Parathyroid adenoma (tissue), 2 donors: Measurements from ENCODE around the gene CRYGB.

ENCODE experiments used
- H2AFZ ChIP-seq: fragments of 300-600 bp; sonication (generic); one replicate; pipeline ENCODE4 v1.7.0; 2017; ENCODE audit warnings: antibody characterized with exemption, mild to moderate bottlenecking
- H3K27ac ChIP-seq: fragments of 300-600 bp; sonication (generic); one replicate; pipeline ENCODE4 v1.7.0; 2017
- H3K27me3 ChIP-seq: fragments of 300-600 bp; sonication (generic); one replicate; pipeline ENCODE4 v1.7.0; 2017; ENCODE audit warnings: low read length; ENCODE audit not compliant: control insufficient read depth, insufficient read depth
- H3K36me3 ChIP-seq: fragments of 300-600 bp; sonication (generic); one replicate; pipeline ENCODE4 v1.7.0; 2017; ENCODE audit warnings: low read length; ENCODE audit not compliant: control insufficient read depth, insufficient read depth
- H3K4me1 ChIP-seq: fragments of 300-600 bp; sonication (generic); one replicate; pipeline ENCODE4 v1.7.0; 2017; ENCODE audit warnings: control low read depth
- H3K4me2 ChIP-seq: fragments of 300-600 bp; sonication (generic); one replicate; pipeline ENCODE4 v1.7.0; 2017; ENCODE audit warnings: low read length
- H3K4me3 ChIP-seq: fragments of 300-600 bp; sonication (generic); one replicate; pipeline ENCODE4 v1.7.0; 2017; ENCODE audit warnings: low read depth, low read length
- H3K79me2 ChIP-seq: fragments of 300-600 bp; sonication (generic); one replicate; pipeline ENCODE4 v1.7.0; 2017; ENCODE audit warnings: control low read depth
- H3K9ac ChIP-seq: fragments of 300-600 bp; sonication (generic); one replicate; pipeline ENCODE4 v1.7.0; 2017; ENCODE audit warnings: mild to moderate bottlenecking
- H3K9me3 ChIP-seq: fragments of 300-600 bp; sonication (generic); one replicate; pipeline ENCODE4 v1.7.0; 2017; ENCODE audit warnings: low read length; ENCODE audit not compliant: control insufficient read depth
- TF ChIP-seq, protein P1 (sequence below): fragments of 300-600 bp; sonication (generic); IDR thresholded peaks from one replicate; pipeline ENCODE4 v1.7.0; 2017; ENCODE audit warnings: antibody characterized with exemption, mild to moderate bottlenecking
- donor health status: primary hyperparathyroidism.

Gene CRYGB

DNA sequence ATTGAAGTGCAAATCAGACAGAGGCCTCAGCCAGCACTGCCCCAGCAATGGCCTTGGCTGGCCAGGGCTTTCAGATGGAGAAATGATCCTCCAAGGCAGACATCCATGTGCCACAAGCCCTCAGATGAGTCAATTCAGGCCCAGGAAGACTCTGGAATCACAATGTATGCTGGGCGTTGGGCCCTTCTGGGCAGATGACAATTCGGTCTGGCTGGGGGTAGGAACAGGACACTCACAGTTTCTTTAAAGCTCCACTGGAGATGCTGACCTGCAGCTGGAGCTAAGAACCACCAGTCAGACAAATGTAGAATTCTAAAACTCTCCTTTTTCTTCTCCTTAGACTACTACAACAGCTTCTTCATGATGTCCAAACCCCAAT lies 9.3 kb downstream of the CRYGB start:
- no peaks in the 10 kb centered on the region for H3K27me3 ChIP-seq

DNA sequence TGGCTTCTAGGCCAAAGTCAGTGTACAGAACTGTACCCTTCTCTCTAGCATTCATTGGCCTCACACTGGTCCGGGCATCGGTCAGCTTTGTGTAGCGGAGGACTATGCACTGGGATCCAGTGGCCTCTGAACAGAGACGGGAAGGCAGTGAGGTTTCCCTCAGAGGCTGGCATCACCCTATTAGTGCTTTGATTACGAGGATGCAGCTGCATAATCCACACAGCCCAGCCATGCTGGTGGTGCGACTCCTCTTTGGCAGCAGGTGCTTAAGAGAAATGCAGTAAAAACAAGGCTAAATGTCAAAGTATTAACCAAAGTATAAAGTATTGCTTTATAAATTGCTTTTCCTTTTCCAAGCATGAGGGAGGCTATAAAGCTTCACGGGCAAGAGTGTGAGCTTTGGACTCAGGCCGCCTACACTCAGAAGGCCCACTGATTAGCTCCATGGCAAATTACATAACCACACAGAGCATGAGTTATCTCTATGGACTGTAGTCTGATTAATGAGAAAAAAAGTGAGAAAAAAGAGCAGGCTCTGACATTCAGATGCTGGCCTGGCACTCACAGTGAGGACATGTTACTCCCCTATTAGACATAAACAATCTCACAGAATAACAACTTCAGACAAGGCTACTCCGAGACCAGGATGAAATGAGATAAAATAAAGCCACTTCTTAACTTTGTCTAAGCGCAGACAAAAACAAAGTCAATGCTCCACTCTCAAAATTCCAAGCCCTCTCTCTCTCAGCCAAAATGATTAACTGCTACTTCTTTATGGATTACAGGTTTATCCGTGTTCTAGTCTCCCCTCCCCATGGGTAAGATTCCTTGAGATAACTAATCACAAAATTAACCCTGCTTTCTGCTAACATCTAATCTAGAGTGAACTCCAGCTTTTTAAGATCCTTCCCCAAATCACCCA lies 9.9 kb downstream of the CRYGB start:
- TF ChIP-seq, protein P1, sequence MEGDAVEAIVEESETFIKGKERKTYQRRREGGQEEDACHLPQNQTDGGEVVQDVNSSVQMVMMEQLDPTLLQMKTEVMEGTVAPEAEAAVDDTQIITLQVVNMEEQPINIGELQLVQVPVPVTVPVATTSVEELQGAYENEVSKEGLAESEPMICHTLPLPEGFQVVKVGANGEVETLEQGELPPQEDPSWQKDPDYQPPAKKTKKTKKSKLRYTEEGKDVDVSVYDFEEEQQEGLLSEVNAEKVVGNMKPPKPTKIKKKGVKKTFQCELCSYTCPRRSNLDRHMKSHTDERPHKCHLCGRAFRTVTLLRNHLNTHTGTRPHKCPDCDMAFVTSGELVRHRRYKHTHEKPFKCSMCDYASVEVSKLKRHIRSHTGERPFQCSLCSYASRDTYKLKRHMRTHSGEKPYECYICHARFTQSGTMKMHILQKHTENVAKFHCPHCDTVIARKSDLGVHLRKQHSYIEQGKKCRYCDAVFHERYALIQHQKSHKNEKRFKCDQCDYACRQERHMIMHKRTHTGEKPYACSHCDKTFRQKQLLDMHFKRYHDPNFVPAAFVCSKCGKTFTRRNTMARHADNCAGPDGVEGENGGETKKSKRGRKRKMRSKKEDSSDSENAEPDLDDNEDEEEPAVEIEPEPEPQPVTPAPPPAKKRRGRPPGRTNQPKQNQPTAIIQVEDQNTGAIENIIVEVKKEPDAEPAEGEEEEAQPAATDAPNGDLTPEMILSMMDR = no peak
- Histone ChIP-seq H3K4me3 (no peak overlapping the region), H3K36me3 (no peaks in the 10 kb centered on the region), H3K9me3 (no peaks in the 10 kb centered on the region), H3K9ac (no peak overlapping the region), H3K79me2 (no peaks in the 10 kb centered on the region), H3K4me1 (no peaks in the 10 kb centered on the region), H3K27ac (no peak overlapping the region), H3K4me2 (no peak overlapping the region), H3K27me3 (no peaks in the 10 kb centered on the region), H2AFZ (no peak overlapping the region)

More for the DNA sequence above, 9.3 kb downstream of the CRYGB start:
- H3K79me2 ChIP-seq = no peaks in the 10 kb centered on the region
- no peaks in the 10 kb centered on the region for H3K4me1 ChIP-seq
- no peak overlapping the region for H3K4me2 ChIP-seq
- no peak overlapping the region for H3K9ac ChIP-seq
- H3K4me3 ChIP-seq = no peak overlapping the region
- H3K36me3 ChIP-seq = no peaks in the 10 kb centered on the region
- H2AFZ ChIP-seq = no peak overlapping the region
- no peaks in the 10 kb centered on the region for H3K9me3 ChIP-seq
- TF ChIP-seq, protein P1 = no peak
- no peak overlapping the region for H3K27ac ChIP-seq

DNA sequence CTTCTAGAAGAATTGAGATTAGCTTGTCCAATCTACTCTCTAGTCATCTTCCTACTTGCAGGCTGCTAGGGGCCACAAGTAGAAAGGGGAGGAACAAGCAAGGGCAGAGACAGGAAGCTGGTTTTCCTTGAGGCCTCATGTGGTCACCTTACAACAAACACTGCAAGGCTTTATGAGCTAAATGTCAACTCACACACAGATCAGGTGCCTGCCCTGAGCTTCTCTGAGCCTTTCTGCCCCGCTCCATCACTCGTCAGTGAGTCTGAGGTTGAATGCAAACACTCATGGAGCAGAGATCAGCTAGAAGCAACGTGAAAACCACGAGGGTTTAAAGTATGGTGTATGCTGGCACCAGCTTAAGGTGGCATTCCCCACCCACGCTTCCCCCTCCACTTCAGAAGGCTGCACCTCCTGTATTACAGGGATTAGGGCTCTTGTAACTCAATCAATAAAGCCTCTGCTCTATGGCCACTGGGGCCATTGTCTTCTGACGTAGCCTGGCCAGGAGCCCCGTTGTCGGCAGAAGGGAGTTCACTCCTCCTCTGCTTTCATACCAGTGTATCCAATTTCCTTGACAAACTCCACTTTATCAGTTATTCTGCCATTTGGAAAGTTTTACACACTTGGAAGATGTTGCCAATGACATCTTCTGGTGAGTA lies 10.9 kb downstream of the CRYGB start:
- H3K9ac ChIP-seq = no peak overlapping the region
- no peak overlapping the region for H3K4me2 ChIP-seq
- no peak overlapping the region for H3K27ac ChIP-seq
- H3K27me3 ChIP-seq = no peaks in the 10 kb centered on the region
- no peak overlapping the region for H2AFZ ChIP-seq
- H3K36me3 ChIP-seq = no peaks in the 10 kb centered on the region
- H3K4me1 ChIP-seq = no peaks in the 10 kb centered on the region
- H3K9me3 ChIP-seq = no peaks in the 10 kb centered on the region
- TF ChIP-seq, protein P1 = no peak
- no peaks in the 10 kb centered on the region for H3K79me2 ChIP-seq
- no peak overlapping the region for H3K4me3 ChIP-seq

DNA sequence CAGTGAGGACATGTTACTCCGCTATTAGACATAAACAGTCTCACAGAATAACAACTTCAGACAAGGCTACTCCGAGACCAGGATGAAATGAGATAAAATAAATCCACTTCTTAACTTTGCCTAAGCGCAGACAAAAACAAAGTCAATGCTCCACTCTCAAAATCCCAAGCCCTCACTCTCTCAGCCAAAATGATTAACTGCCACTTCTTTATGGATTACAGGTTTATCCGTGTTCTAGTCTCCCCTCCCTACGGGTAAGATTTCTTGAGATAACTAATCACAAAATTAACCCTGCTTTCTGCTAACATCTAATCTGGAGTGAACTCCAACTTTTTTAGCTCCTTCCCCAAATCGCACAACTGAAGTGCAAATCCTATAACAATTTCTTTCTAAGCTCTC lies 15.2 kb downstream of the CRYGB start:
- Histone ChIP-seq H3K36me3 (no peaks in the 10 kb centered on the region), H3K27ac (no peak overlapping the region), H3K9ac (no peak overlapping the region), H3K4me1 (no peaks in the 10 kb centered on the region), H3K4me3 (no peak overlapping the region), H3K9me3 (no peaks in the 10 kb centered on the region), H3K27me3 (no peaks in the 10 kb centered on the region), H3K79me2 (no peaks in the 10 kb centered on the region), H2AFZ (no peak overlapping the region), H3K4me2 (no peak overlapping the region)
- TF ChIP-seq, protein P1 = no peak
